GM10847 (cell line): ENCODE results near the gene DLEU7.

Source experiments
- POLR2A ChIP-seq: IDR thresholded peaks from 2 replicates; pipeline ENCODE4 v1.6.1; 2011; ENCODE audit not compliant: insufficient read length; ENCODE audit errors: extremely low read depth

Gene DLEU7

GRCh38 chr13:50783717-50784290, 59.7 kb downstream of the DLEU7 start:
- TF ChIP-seq POLR2A: no peak

- no peak for TF ChIP-seq POLR2A
Observed at GRCh38 chr13:50783066-50783465, 60.4 kb downstream of the DLEU7 start.

- TF ChIP-seq POLR2A: no peak
Observed at GRCh38 chr13:50780201-50781015, 63.1 kb downstream of the DLEU7 start.

- TF ChIP-seq POLR2A: no peak
Observed at GRCh38 chr13:50779443-50780200, 63.9 kb downstream of the DLEU7 start.
